ENCODE results near the gene SH2B3. TPM values are rescaled to one million over a fixed set of nuclear protein-coding genes. Genes with fewer than 3 reads are reported as not detected.
"Not testable (repeated sequence)": the region's sequence is repeated elsewhere in the genome, so short reads cannot be mapped to it uniquely, and the experiment has no call there.

Gene SH2B3
- total RNA-seq, 1 donor from 2014 or later: 47.1 TPM

GRCh38 chr12:111367661-111368221 lies 38.0 kb upstream of the SH2B3 start:
- Histone ChIP-seq H3K27ac (peak overlapping the region; percentile 68), H3K27me3 (no peaks in the 10 kb centered on the region), H3K4me3 (peak overlapping the region; percentile 95), H3K36me3 (no peaks in the 10 kb centered on the region), H3K4me1 (peaks cover 24% of the 10 kb centered on the region), H3K9me3 (no peaks in the 10 kb centered on the region)
- ATAC-seq (peak; percentile 1), DNase-seq (no peak)
- no peak for TF ChIP-seq CTCF (IDR thresholded peaks at IDR 0.05)
- intact Hi-C loops (cut with DNase I): no loop called here

- H3K27me3 ChIP-seq: no peaks in the 10 kb centered on the region
- intact Hi-C loops (cut with DNase I): no loop called here
- no peaks in the 10 kb centered on the region for H3K9me3 ChIP-seq
- peaks cover 24% of the 10 kb centered on the region for H3K4me1 ChIP-seq
- no peak for TF ChIP-seq CTCF (IDR thresholded peaks at IDR 0.05)
- H3K4me3 ChIP-seq: peak overlapping the region; percentile 95
- DNase-seq (peak; percentile 68), ATAC-seq (peak; percentile 22)
- peak overlapping the region; percentile 68 for H3K27ac ChIP-seq
- no peaks in the 10 kb centered on the region for H3K36me3 ChIP-seq
Measured at GRCh38 chr12:111368291-111368787, 37.4 kb upstream of the SH2B3 start.

- peak; percentile 98 for DNase-seq
- Histone ChIP-seq H3K4me3 (peak within 1 kb of the TSS; percentile 95), H3K4me1 (peaks cover 24% of the 10 kb centered on the region), H3K27me3 (no peaks in the 10 kb centered on the region), H3K9me3 (no peaks in the 10 kb centered on the region), H3K27ac (peak within 1 kb of the TSS; percentile 68), H3K36me3 (no peaks in the 10 kb centered on the region)
- no peak for TF ChIP-seq CTCF (IDR thresholded peaks at IDR 0.05)
- intact Hi-C loops (cut with DNase I): no loop called here
- ATAC-seq: peak; percentile 98
Measured at GRCh38 chr12:111368788-111369495, 36.8 kb upstream of the SH2B3 start, which contains the start of gene PHETA1. PHETA1 (minus strand) TSS chr12:111369095; CDS start chr12:111363427, 5,668 bp downstream.

- peak overlapping the region; percentile 95 for H3K4me3 ChIP-seq
- no peak for TF ChIP-seq CTCF (IDR thresholded peaks at IDR 0.05)
- intact Hi-C loops (cut with DNase I): no loop called here
- no peaks in the 10 kb centered on the region for H3K27me3 ChIP-seq
- no peaks in the 10 kb centered on the region for H3K9me3 ChIP-seq
- ATAC-seq: no peak
- no peaks in the 10 kb centered on the region for H3K36me3 ChIP-seq
- H3K27ac ChIP-seq: peak overlapping the region; percentile 36
- DNase-seq: no peak
- H3K4me1 ChIP-seq: peaks cover 24% of the 10 kb centered on the region
Measured at GRCh38 chr12:111369496-111370220, 36.1 kb upstream of the SH2B3 start.

GRCh38 chr12:111373231-111373630 lies 32.5 kb upstream of the SH2B3 start:
- intact Hi-C loops (cut with DNase I); ATAC-seq; H3K9me3 ChIP-seq; H3K4me3 ChIP-seq; DNase-seq; H3K27me3 ChIP-seq; H3K27ac ChIP-seq; H3K36me3 ChIP-seq: not testable (repeated sequence)
- H3K4me1 ChIP-seq: peaks cover 11% of the 10 kb centered on the region

- no peak overlapping the region for H3K4me3 ChIP-seq
- ATAC-seq (no peak), DNase-seq (no peak)
- H3K27me3 ChIP-seq: no peaks in the 10 kb centered on the region
- no peak overlapping the region for H3K27ac ChIP-seq
- H3K9me3 ChIP-seq: no peaks in the 10 kb centered on the region
- intact Hi-C loops (cut with DNase I): no loop called here
- TF ChIP-seq CTCF (IDR thresholded peaks at IDR 0.05): no peak
- H3K36me3 ChIP-seq: no peaks in the 10 kb centered on the region
- H3K4me1 ChIP-seq: no peaks in the 10 kb centered on the region
Measured at GRCh38 chr12:111377440-111377839, 28.3 kb upstream of the SH2B3 start.

All from upper lobe of right lung (tissue), 1 donor.